Stimulated activated naive CD8-positive, alpha-beta T cell treated with anti-CD3 and anti-CD28 coated beads, Interleukin-15, Interleukin-2, amounts not matched to agents 100 U/mL and 50 U/mL, for 24 hours (primary cell): ENCODE results near the gene LPP.

Experiments
- ATAC-seq: fragments of 150-1000 bp; cut with Tn5 transposase; one replicate; pipeline ENCODE4 v1.10.0; 2021
- DNase-seq: peaks from one replicate; pipeline ENCODE4 v3.0.0; 2021

The LPP gene

GRCh38 chr3:188272481-188273372 lies 118.8 kb downstream of the LPP start:
- peak; percentile 79 for ATAC-seq
- no peak for DNase-seq

GRCh38 chr3:188274249-188274915 lies 120.4 kb downstream of the LPP start:
- no peak for ATAC-seq
- no peak for DNase-seq

- no peak for ATAC-seq
- DNase-seq = no peak
Observed at GRCh38 chr3:188276375-188276774, 122.4 kb downstream of the LPP start.

- no peak for ATAC-seq
- no peak for DNase-seq
Observed at GRCh38 chr3:188278717-188279324, 124.9 kb downstream of the LPP start.

GRCh38 chr3:188279502-188280335 lies 125.8 kb downstream of the LPP start:
- DNase-seq (no peak), ATAC-seq (no peak)

GRCh38 chr3:188280627-188281026 lies 126.7 kb downstream of the LPP start:
- ATAC-seq = no peak
- no peak for DNase-seq

GRCh38 chr3:188282871-188283270 lies 128.9 kb downstream of the LPP start:
- ATAC-seq = no peak
- DNase-seq = no peak

- no peak for DNase-seq
Observed at GRCh38 chr3:188283347-188283746, 129.4 kb downstream of the LPP start.

GRCh38 chr3:188284455-188285212 lies 130.7 kb downstream of the LPP start:
- ATAC-seq (peak; percentile 93), DNase-seq (peak; percentile 50)

More at GRCh38 chr3:188283347-188283746, 129.4 kb downstream of the LPP start:
- no peak for ATAC-seq

GRCh38 chr3:188286087-188286513 lies 132.1 kb downstream of the LPP start:
- ATAC-seq (no peak), DNase-seq (no peak)

GRCh38 chr3:188287339-188287738 lies 133.4 kb downstream of the LPP start:
- ATAC-seq (no peak), DNase-seq (no peak)

- ATAC-seq (no peak), DNase-seq (no peak)
Observed at GRCh38 chr3:188287762-188288505, 134.0 kb downstream of the LPP start.

- ATAC-seq (no peak), DNase-seq (no peak)
Observed at GRCh38 chr3:188292251-188292650, 138.3 kb downstream of the LPP start.

GRCh38 chr3:188292827-188293226 lies 138.9 kb downstream of the LPP start:
- ATAC-seq = no peak
- no peak for DNase-seq

- no peak for DNase-seq
- no peak for ATAC-seq
Observed at GRCh38 chr3:188294113-188294512, 140.2 kb downstream of the LPP start.

- no peak for DNase-seq
- no peak for ATAC-seq
Observed at GRCh38 chr3:188294823-188295487, 141.0 kb downstream of the LPP start.

- no peak for ATAC-seq
- DNase-seq = no peak
Observed at GRCh38 chr3:188295876-188296275, 141.9 kb downstream of the LPP start.

GRCh38 chr3:188296761-188297612 lies 143.0 kb downstream of the LPP start:
- no peak for ATAC-seq
- no peak for DNase-seq

- DNase-seq (no peak), ATAC-seq (no peak)
Observed at GRCh38 chr3:188298585-188298984, 144.6 kb downstream of the LPP start.
